SK-N-MC (cell line): ENCODE measurements around the gene MRAS.

Source experiments
- EZH2 ChIP-seq: fragments of 200-600 bp; sonication (generic); IDR thresholded peaks from one replicate; pipeline ENCODE4 v1.6.1; 2017; ENCODE audit warnings: antibody characterized with exemption
- FOXP2 ChIP-seq: optimal IDR thresholded peaks from 2 replicates; pipeline ENCODE3; 2011; ENCODE audit warnings: mild to moderate bottlenecking, moderate library complexity; ENCODE audit not compliant: insufficient read depth; ENCODE audit errors: extremely low read length, control extremely low read depth
- POLR2AphosphoS5 ChIP-seq: IDR thresholded peaks from 2 replicates; pipeline ENCODE4 v1.6.1; 2012; ENCODE audit warnings: mild to moderate bottlenecking, low read depth, low read length, borderline replicate concordance

DNA sequence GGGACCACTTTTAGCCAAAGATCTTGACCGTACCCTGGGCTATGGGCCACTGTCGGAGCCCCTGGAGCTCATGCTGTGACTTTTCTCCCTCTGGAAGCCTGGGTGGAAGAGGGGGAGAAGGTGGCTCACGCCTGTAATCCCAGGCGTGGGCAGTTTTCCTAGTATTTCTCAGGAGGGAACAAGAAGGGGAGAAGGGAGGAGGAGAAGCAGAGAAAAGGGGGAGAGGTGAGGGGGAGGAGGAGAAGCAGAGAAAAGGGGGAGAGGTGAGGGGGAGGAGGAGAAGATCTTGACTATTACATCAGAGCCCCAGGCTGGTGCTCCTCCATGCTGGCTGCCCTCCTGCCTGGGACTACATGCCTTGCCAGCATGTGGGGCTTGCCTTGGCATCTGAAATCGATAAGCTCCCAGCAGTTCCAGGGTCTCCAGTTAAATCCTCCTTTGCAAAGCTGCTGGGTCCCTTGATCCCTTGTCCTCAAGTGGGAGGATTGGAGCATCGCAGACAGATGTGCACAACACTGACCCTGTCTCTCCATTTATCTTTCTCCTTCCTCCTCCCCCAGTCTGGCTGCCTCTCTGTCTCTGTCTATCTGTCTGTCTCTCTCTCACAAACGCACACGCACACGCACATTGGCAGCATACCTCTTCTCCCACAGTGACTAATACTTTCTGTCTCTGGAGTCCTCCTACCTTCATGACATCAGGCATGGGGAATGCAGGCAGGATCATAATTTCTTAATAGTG lies 41.6 kb downstream of the MRAS start:
- TF ChIP-seq POLR2AphosphoS5 (no peak), EZH2 (no peak), FOXP2 (no peak)
